ENCODE results near the gene MAMDC4. TPM values are rescaled to one million over a fixed set of nuclear protein-coding genes. Genes with fewer than 3 reads are reported as not detected.

The MAMDC4 gene
- 0.98 and 1.4 TPM in 2 replicates for total RNA-seq

DNA sequence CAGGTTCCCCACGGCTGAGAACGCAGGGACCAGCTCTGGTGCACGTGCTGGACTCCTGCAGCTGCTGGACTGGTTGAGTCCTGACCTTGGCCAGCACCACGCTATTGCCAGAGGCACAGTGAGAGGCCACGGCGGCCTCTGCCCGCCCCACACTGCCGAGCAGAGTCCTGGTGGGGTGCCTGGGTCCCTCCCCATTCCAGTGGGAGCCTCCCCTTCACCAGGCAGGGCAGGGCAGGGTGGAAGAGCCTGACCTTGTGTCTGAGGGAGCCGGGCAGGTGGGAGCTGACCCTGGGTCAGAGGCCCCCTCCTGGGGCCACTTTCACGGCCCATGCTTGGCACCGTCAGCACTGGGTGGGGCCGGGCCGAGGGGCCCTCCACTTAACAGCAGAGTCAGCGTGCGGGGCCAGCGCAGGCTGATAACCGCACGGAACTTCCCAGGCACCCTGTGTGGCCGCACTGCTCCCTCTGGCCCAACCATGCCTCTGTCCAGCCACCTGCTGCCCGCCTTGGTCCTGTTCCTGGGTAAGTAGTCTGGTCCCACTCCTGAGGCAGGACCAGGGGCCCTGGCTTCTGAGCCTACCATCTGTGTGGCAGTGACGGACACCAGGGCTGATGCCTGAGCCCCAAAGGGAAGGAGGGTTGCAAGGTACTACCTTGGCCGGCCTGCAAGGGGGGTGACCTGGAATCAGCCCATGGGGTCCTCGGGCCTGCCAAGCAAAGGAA, at the start of gene MAMDC4:
TSS of gene MAMDC4 (plus strand) at position 406 of the 723 bp plus-strand sequence. CDS start at position 477, 71 bp downstream.

DNA sequence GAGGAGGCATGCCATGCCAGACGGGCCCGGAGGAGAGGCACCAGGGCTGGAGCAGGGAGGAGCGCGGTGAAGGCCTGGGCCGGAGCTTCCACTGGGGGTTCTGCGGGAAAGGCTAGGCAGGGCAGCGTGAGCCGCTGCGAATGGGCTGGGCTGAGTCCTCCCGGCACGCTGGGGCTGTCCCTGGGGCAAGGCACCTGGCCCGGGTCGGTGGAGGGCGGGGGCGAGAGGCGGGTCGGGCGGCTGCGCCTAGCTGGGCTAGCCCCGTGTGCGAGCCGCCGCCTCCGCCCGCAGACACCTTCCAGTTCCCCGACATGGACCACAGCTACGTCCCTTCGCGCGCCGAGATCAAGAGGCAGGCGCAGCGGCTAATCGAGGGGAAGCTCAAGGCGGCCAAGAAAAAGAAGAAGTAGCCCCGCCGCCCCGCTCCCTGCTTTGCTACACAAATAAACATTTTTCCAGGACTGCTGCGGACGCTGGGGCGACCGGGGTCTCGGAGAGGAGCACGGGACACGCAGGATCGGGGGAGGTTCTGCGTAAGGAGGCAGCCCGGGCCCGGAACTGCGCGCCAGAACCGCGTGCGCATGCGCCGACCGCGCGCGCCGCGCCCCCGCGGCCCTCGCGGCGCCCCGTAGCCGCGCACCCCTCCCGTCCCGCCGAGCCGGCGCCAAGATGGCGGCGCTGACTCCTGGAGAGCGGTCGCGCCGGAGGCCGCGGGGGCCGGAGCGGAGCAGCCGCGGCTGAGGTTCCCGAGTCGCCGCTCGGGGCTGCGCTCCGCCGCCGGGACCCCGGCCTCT, 44.7 kb upstream of the MAMDC4 start, which contains the start of gene RABL6:
TSS of gene RABL6 (plus strand) at position 668 of the 794 bp plus-strand sequence. CDS start 249 bp downstream, outside the sequence.

DNA sequence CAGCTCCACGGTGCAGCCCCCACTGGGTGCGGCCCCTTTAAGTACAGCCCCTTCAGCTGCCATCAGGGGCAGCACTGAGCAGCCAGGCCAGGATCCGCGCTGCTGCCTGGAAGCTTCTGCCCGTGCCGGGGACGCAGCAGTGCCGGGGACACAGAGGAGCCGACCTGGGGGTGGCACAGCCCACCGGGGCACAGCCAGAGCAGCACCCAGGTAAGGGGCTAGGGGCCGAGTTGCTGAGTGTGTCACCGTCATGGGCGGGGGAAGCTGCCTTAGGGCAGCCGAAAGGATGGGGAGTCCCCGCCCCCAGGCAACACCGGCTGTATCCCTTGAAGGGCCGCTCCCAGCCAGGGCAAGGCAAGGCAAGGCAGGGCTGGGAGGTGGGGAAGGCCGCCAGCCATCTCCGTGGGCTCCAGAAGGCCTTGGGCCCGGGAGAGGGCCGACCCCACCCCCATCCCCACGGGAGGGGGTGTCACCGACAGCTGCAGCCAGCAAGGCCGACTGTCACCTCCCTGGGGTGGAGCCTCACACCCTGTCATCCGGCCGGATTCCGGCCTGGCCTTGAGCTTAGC, 9.7 kb upstream of the MAMDC4 start, which contains the start of gene AJM1:
TSS of gene AJM1 (plus strand) at position 99 of the 569 bp plus-strand sequence. CDS start 1,937 bp downstream, outside the sequence.

DNA sequence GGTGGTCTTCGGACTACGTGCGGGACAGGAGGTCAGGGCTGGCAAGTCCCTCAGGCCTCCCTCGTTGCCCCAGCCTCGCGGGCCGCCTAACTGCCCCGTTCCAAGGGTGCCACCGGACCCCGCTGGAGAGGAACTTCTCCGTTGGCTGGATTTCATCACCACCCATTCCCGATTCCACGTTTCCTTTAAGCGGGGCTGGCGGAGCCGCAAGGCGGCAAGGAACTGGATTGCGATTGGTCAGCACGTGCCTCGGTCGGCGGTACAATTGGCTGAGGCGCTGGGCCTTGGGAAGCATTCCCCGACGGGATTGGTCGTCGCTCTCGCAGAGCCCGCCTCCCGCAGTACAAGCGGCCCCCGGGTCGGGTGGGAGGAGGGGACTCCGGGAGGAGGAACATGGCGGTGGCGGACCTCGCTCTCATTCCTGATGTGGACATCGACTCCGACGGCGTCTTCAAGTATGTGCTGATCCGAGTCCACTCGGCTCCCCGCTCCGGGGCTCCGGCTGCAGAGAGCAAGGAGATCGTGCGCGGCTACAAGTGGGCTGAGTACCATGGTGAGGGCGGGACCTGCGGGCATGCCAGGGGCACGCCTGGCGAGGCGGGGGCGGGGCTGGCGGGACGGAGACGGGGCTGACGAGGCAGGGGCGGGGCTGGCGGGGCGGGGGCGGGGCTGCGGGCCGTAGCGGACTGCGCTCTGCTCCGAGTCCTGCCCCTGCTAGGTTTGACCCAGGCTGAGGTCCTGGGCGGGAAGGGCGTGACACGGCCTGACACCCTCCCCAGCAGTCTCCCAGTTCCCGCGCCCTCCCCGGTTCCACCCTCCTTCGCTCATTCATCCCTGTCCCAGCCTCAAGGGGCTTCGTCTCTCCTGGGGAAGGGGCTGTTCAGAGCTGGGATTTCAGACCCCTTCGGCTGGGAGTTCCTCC, 2.8 kb upstream of the MAMDC4 start, which contains the start of gene PHPT1:
TSS of gene PHPT1 (plus strand) at position 372 of the 922 bp plus-strand sequence. CDS start at position 394, 22 bp downstream.

DNA sequence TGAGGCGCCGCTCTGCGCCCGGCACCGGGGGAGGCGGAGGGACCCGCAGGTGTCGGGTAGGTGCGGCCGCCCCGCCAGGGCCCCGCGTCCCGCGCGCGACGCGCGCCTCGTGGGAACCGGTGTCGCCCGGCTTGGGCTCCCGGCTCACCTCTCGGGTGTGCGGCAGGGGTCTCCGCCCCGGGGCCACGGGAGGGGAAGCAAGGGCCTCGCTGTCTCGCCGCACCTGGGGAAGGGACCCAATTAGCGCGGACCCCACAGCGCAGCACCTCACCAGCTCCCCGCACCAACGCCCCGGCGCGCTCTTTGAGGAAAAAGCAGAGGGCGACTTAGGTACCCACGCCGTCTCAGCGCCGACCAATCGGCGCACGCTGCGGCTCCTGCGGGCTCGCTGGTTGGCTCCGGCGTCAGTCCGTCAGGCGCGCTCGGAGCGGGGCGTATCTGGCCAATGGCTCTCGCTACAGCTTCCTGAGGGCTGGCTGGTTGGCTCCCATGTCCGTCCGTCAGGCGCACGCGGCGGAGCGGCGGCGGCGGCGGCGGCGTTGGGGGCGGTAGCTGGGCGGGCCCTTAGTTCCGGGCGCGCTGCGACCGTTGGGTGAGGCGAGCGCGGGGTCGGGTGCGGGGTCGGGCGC, 33.9 kb downstream of the MAMDC4 start, which contains the start of gene TRAF2:
TSS of gene TRAF2 (plus strand) at position 567 of the 629 bp plus-strand sequence. CDS start 12,225 bp downstream, outside the sequence.

Small RNA genes lying within 50 kb of the gene (small RNA-seq; reads per million reads assigned to genes)
- gene MIR4292 (not detected), gene MIR4479 (0.24 reads per million)

Other genes starting within 250 kb of the MAMDC4 start
- 566 and 825 TPM in 2 replicates for gene EGFL7, start 189.4 kb upstream of the MAMDC4 start, total RNA-seq
- 61.9 and 73.2 TPM in 2 replicates for gene AGPAT2, start 164.9 kb upstream of the MAMDC4 start, total RNA-seq
- 182 and 234 TPM in 2 replicates for gene DIPK1B, start 139.8 kb upstream of the MAMDC4 start, total RNA-seq
- gene LCN10, start 109.4 kb upstream of the MAMDC4 start, total RNA-seq = not detected in 2 replicates
- gene LCN6, start 103.8 kb upstream of the MAMDC4 start, total RNA-seq = 0.33 TPM in 1 of 2 replicates, not detected in the other
- not detected in 2 replicates for gene LCN8, start 94.1 kb upstream of the MAMDC4 start, total RNA-seq
- gene LCN15, start 87.8 kb upstream of the MAMDC4 start, total RNA-seq = not detected in 2 replicates
- 51.0 and 63.0 TPM in 2 replicates for gene TMEM141, start 61.0 kb upstream of the MAMDC4 start, total RNA-seq
- gene CCDC183, start 56.0 kb upstream of the MAMDC4 start, total RNA-seq = 0.19 and 0.65 TPM in 2 replicates
- 94.1 and 98.4 TPM in 2 replicates for gene RABL6, start 44.4 kb upstream of the MAMDC4 start, total RNA-seq
- 0.65 and 0.67 TPM in 2 replicates for gene AJM1, start 9.9 kb upstream of the MAMDC4 start, total RNA-seq
- gene PHPT1, start 2.9 kb upstream of the MAMDC4 start, total RNA-seq = 77.7 and 106 TPM in 2 replicates
- gene EDF1, start 14.0 kb downstream of the MAMDC4 start, total RNA-seq = 253 and 286 TPM in 2 replicates
- gene TRAF2, start 34.2 kb downstream of the MAMDC4 start, total RNA-seq = 11.8 and 13.9 TPM in 2 replicates
- 180 and 181 TPM in 2 replicates for gene FBXW5, start 92.4 kb downstream of the MAMDC4 start, total RNA-seq
- gene C8G, start 92.9 kb downstream of the MAMDC4 start, total RNA-seq = 0.33 and 0.76 TPM in 2 replicates
- gene LCN12, start 99.9 kb downstream of the MAMDC4 start, total RNA-seq = 0.29 TPM in 1 of 2 replicates, not detected in the other
- gene PTGDS, start 125.2 kb downstream of the MAMDC4 start, total RNA-seq = not detected in 2 replicates
- not detected in 2 replicates for gene LCNL1, start 130.6 kb downstream of the MAMDC4 start, total RNA-seq
- 14.6 and 19.6 TPM in 2 replicates for gene PAXX, start 140.1 kb downstream of the MAMDC4 start, total RNA-seq
- gene CLIC3, start 144.2 kb downstream of the MAMDC4 start, total RNA-seq = 0.29 and 0.33 TPM in 2 replicates
- 12.4 and 18.6 TPM in 2 replicates for gene ABCA2, start 175.9 kb downstream of the MAMDC4 start, total RNA-seq
- not detected in 2 replicates for gene FUT7, start 179.7 kb downstream of the MAMDC4 start, total RNA-seq
- 52.6 and 64.7 TPM in 2 replicates for gene NPDC1, start 193.8 kb downstream of the MAMDC4 start, total RNA-seq
- gene ENTPD2, start 201.7 kb downstream of the MAMDC4 start, total RNA-seq = not detected in 2 replicates
- 11.1 and 14.7 TPM in 2 replicates for gene SAPCD2, start 218.2 kb downstream of the MAMDC4 start, total RNA-seq
- gene UAP1L1, start 225.2 kb downstream of the MAMDC4 start, total RNA-seq = 19.9 and 21.5 TPM in 2 replicates
- gene MAN1B1, start 234.6 kb downstream of the MAMDC4 start, total RNA-seq = 65.8 and 69.2 TPM in 2 replicates